ACHN (cell line): ENCODE data around the gene SIRT5.
A peak's percentile ranks its signal among the peaks of the same experiment; 100 is the strongest.

ENCODE experiments used
- DNase-seq: peaks from one replicate; pipeline ENCODE4 v3.0.0-alpha.2; 2015
- in situ Hi-C: cut with HindIII; loops from 2 replicates; pipeline ENCODE4 v1.10.0; 2017; ENCODE audit warnings: low sequenced_read_pairs, low pct_ligation_motif_present, low pct_unique_long_range_greater_than_20kb

Gene SIRT5

GRCh38 chr6:13548500-13549210 is 25.7 kb upstream of the SIRT5 start:
- in situ Hi-C loops: no loop called here

GRCh38 chr6:13550656-13551055 is 23.7 kb upstream of the SIRT5 start:
- DNase-seq: no peak
- in situ Hi-C loops: no loop called here

More at GRCh38 chr6:13548500-13549210, 25.7 kb upstream of the SIRT5 start:
- no peak for DNase-seq

GRCh38 chr6:13553646-13554045 is 20.8 kb upstream of the SIRT5 start:
- in situ Hi-C loops: no loop called here
- DNase-seq: no peak

DNA sequence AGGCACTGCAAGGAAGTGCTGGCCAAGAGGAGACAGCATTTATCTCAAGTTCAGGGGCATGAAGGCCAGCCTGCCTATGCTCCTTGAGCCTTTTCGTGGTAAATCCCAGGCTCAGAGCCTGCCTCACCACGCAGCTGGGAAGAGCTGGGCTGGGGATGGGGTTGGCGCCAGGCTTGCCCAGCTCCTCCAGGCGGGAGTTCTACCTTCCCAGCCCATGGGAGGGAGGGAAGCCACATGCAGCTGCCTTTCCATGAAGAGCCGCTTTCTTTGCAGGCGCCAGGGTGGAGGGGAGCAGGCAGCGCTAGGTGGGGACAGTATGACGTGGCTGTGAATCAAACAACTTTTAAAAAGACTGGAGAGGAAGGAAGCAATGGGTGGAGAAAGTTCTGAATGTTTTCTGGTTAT is 19.5 kb upstream of the SIRT5 start:
- in situ Hi-C loops: no loop called here
- no peak for DNase-seq

- in situ Hi-C loops: no loop called here
- no peak for DNase-seq
Measured at GRCh38 chr6:13557841-13558240, 16.6 kb upstream of the SIRT5 start.

DNA sequence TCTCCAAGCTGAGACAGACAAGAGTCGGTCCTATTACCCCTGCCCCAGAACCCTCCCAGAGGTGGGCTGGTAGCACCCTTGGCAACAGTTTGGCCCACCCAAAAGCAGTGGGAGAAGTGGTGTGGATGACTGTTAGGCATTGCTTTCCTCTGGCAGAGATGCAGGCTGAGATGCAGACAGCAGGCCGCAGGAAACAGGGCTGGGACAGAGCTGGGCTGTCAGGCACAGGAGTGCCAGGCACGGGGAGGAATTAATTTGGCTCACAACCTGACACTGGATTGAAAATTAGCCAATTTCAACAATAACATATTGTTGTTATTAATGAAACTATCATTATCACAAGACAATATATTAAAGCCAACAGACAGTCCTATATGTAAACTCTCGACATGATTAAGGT is 15.7 kb upstream of the SIRT5 start:
- no peak for DNase-seq
- in situ Hi-C loops: no loop called here

DNA sequence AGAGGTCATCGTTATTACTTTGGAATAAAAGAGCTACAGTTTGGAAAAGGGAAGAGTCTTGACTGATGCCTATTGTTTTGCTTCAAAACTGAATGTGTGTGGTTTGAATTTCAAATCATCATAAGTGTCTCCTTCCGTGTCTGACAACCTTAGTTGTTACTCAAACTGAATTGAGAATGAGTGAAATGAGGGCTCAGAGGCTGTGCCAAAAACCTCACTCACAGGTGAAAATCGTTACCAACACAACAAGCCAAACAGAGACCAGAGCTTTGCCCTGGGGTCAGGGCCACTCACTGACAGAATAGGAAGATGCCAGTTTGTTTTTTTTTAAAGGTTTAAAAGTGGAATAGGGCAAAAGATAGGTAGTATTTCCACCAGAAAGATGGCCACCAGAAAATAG is 15.2 kb upstream of the SIRT5 start:
- no peak for DNase-seq
- in situ Hi-C loops: no loop called here

GRCh38 chr6:13559968-13560650 is 14.3 kb upstream of the SIRT5 start:
- no peak for DNase-seq

DNA sequence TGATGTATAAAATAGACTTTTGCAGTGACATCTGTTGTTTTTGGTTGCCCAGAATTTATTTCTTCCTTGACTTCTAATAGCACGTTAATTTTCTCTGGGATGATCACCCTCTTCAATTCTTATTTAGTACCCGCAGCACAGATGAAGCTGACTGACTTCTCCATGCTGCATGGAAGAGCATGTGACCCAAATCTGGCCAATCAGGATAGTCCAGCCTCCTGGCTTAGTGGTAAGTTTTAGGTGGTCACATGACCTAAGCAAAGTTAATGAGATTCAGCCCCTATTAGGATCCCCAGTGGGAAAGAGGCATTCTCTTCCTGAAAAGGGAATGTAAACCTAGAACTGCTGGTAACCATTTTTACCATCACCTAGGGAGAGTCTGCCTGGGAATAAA is 13.8 kb upstream of the SIRT5 start:
- in situ Hi-C loops: no loop called here
- no peak for DNase-seq

More at GRCh38 chr6:13559968-13560650, 14.3 kb upstream of the SIRT5 start:
- in situ Hi-C loops: no loop called here

DNA sequence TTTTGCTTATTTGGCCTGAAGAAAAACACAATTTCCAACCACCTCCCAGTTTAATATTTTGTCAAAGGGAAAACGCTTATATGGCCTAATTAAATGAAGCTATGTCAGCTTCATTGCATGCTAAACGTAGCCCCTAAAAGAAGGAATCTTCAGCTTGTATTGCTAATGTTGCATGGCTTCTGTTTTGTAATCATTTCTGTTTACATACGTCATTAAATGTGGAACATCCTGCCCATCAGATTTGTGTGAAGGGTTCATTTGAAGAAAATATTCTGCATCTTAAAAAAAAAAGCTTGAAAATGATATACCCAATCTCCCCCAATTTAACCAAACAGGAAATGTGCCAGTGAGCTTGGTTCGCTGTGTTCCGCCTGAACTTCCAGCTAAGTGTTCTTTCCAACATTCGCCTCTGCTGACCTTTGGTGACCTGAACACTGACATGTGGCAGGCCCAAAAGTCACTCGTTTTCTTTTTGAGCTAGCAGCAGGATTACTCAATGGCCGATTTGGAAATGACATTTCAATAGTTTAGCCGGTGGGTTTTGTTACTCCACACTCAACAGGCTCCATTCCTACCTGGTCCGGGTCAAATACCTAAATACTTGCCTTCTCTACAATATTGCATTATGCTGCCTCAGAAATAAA is 12.7 kb upstream of the SIRT5 start:
- in situ Hi-C loops: no loop called here
- no peak for DNase-seq

DNA sequence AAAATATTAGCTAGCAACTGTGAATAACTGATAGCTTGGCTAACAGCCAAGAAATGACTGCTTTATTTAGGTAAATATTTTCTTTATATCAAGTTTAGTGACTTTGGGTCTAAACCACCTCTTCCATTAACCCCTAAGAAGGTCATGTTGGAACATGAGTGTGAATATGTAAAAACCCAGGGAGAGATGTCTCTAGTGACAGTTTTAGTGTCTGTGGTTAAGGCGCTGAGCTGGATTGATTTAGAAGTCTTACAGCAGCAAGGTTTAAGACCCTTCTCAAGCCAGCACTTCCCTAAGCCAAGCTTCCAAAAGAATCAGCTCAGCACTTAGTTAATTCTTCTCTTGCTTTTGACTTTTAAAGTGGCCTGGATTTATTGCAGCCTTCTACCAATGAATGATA is 11.4 kb upstream of the SIRT5 start:
- DNase-seq: no peak
- in situ Hi-C loops: no loop called here

GRCh38 chr6:13565921-13566320 is 8.5 kb upstream of the SIRT5 start:
- in situ Hi-C loops: no loop called here
- DNase-seq: no peak

DNA sequence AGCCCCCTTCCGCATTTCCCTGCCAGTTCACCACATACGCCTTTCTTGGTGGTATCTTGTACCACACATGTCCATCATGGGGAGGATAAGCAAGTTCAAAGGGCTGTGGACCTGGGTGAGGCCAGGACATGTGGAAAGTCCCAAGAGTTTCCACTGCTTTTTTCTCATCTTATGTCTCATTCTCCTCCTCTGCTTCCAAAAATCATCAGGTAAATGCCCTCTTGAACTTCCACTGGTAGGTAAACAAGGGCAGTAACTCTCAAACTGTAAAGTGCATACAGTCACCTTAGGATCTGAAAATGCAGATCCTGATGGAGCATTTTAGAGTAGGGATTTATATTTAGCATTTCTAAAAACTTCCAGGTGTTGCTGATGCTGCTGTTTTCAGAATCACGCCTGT is 7.9 kb upstream of the SIRT5 start:
- in situ Hi-C loops: no loop called here
- no peak for DNase-seq

DNA sequence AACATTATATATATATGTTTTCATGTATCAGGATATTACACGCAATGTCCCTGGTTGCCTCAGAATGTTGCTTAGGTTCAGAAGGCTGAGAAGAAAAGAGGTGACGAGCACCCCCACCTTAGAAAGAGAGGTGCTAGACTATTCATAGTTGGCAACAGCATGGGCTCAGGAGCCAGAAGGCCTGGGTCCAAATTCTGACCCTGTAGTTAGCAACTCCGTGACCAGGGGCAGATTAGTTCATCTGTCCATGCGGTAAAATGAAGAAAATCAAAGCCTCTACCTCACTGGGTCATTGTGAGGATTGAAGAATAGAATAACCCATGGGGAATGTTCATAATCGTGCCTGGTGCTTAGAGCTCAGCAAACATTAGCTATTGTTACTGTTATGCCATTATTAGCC is 5.4 kb upstream of the SIRT5 start:
- no peak for DNase-seq
- in situ Hi-C loops: no loop called here

GRCh38 chr6:13572240-13572639 is 2.2 kb upstream of the SIRT5 start:
- in situ Hi-C loops: no loop called here
- no peak for DNase-seq

GRCh38 chr6:13572951-13573654 is 1.3 kb upstream of the SIRT5 start:
- DNase-seq: no peak
- in situ Hi-C loops: no loop called here

DNA sequence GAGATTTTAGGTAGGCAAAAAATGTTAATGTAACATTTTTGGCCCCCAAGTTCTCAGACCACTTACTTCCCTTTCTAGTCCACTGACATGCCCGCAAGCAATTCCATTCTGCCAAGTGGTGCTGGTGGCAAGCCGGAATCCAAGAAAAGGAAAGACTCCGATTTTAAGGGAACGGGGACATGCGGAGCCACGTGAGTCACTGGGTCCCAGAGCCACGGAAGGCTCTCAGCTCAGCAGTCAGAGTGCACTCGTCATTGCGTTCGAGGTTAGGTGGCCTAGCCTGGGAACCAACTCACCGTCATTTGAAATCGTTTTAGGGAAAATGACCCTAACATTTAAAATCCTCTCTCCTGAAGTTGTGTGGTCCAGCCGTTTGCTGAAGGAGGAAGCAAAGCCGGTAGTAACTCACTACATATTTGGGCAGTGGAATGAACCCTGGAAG is 711 bp upstream of the SIRT5 start:
- in situ Hi-C loops: no loop called here
- peak; percentile 32 for DNase-seq

DNA sequence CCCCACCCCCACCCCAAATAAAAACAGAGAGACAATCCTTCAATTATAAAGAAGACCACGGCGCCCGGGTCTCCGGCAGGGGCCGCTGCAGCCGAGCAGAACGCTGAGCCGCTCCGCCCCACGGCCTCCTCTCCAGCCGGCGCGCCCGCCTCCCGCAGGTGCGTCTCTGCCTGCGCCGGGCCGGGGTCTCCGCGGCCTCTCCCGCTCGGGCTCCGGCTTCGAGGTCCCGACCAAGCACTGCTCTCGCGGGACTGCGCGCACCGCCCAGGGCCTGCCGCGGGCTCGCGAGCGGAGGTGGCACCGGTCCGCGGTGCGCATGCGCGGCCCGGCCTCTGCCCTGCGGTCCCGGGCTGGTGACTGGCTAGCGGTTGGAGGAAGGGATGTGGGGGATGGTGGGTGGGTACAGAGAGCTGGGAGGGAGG is 241 bp upstream of the SIRT5 start:
- DNase-seq: peak; percentile 91
- in situ Hi-C loops: no loop called here

DNA sequence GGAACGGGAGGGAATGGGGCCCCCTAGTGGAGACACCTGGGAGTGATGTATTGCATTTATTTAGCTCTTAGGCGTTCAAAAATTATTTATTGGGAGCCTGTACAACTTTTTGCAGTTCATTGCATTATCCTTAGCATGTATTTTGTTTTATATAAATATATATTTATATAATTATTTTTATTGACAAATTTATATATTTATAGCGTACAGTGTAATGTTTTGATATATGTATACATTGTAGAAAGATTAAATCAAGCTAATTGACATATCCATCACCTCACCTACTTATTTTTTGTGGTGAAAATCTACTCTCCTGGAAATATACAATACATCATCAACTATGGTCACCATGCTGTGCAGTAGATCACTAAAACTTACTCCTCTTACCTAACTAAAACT is 975 bp downstream of the SIRT5 start:
- in situ Hi-C loops: no loop called here
- no peak for DNase-seq
